Measurements from ENCODE around the gene GPR15LG.
"Not testable (repeated sequence)": the region's sequence is repeated elsewhere in the genome, so short reads cannot be mapped to it uniquely, and the experiment has no call there.

The GPR15LG gene

GRCh38 chr10:84173501-84173929 is at the start of gene GPR15LG:
GPR15LG (plus strand) TSS chr10:84173801; CDS start chr10:84173852, 51 bp downstream.
- no peak for DNase-seq (ENCODE audit: low spot score)

- DNase-seq (ENCODE audit: low spot score) = not testable (repeated sequence)
These were observed 47.5 kb upstream of the GPR15LG start for GRCh38 chr10:84125910-84126784.

- no peak for DNase-seq (ENCODE audit: low spot score)
These were observed 46.8 kb upstream of the GPR15LG start for GRCh38 chr10:84126785-84127167.

- DNase-seq (ENCODE audit: low spot score) = peak; percentile 14
These were observed 37.8 kb upstream of the GPR15LG start for GRCh38 chr10:84135836-84136235.

GRCh38 chr10:84137811-84138210 is 35.8 kb upstream of the GPR15LG start:
- no peak for DNase-seq (ENCODE audit: low spot score)

- DNase-seq (ENCODE audit: low spot score) = no peak
These were observed 35.0 kb upstream of the GPR15LG start for GRCh38 chr10:84138478-84139125.

- peak; percentile 36 for DNase-seq (ENCODE audit: low spot score)
These were observed 34.2 kb upstream of the GPR15LG start, which contains the start of gene GHITM for GRCh38 chr10:84139126-84140035. GHITM (plus strand) TSS chr10:84139509; CDS start chr10:84141501, 1,992 bp downstream.

GRCh38 chr10:84140036-84140379 is 33.6 kb upstream of the GPR15LG start:
- DNase-seq (ENCODE audit: low spot score) = no peak

GRCh38 chr10:84147347-84147746 is 26.3 kb upstream of the GPR15LG start:
- no peak for DNase-seq (ENCODE audit: low spot score)

GRCh38 chr10:84148006-84148597 is 25.5 kb upstream of the GPR15LG start:
- DNase-seq (ENCODE audit: low spot score) = not testable (repeated sequence)

GRCh38 chr10:84149854-84150253 is 23.7 kb upstream of the GPR15LG start:
- DNase-seq (ENCODE audit: low spot score) = no peak

- DNase-seq (ENCODE audit: low spot score) = no peak
These were observed 20.8 kb upstream of the GPR15LG start for GRCh38 chr10:84152769-84153168.

GRCh38 chr10:84155521-84155920 is 18.1 kb upstream of the GPR15LG start:
- no peak for DNase-seq (ENCODE audit: low spot score)

GRCh38 chr10:84156009-84156408 is 17.6 kb upstream of the GPR15LG start:
- no peak for DNase-seq (ENCODE audit: low spot score)

- DNase-seq (ENCODE audit: low spot score) = no peak
These were observed 16.8 kb upstream of the GPR15LG start for GRCh38 chr10:84156768-84157167.

GRCh38 chr10:84158061-84158460 is 15.5 kb upstream of the GPR15LG start:
- no peak for DNase-seq (ENCODE audit: low spot score)

- DNase-seq (ENCODE audit: low spot score) = no peak
These were observed 15.1 kb upstream of the GPR15LG start for GRCh38 chr10:84158550-84158949.

- DNase-seq (ENCODE audit: low spot score) = no peak
These were observed 14.4 kb upstream of the GPR15LG start for GRCh38 chr10:84159076-84159685.

- no peak for DNase-seq (ENCODE audit: low spot score)
These were observed 12.8 kb upstream of the GPR15LG start for GRCh38 chr10:84160663-84161362.

- no peak for DNase-seq (ENCODE audit: low spot score)
These were observed 9.6 kb upstream of the GPR15LG start for GRCh38 chr10:84163996-84164395.

GRCh38 chr10:84164442-84164841 is 9.2 kb upstream of the GPR15LG start:
- no peak for DNase-seq (ENCODE audit: low spot score)
